GM18508 (cell line): Measurements from ENCODE around the gene SPOPL.
"Not testable (repeated sequence)": the region's sequence is repeated elsewhere in the genome, so short reads cannot be mapped to it uniquely, and the experiment has no call there.

ENCODE experiments used
- ATAC-seq: cut with Tn5 transposase; IDR thresholded peaks from one replicate; pipeline ENCODE4 v1.9.1; 2021; ENCODE audit warnings: moderate number of reproducible peaks; ENCODE audit not compliant: insufficient read depth, unreplicated experiment

SPOPL gene

GRCh38 chr2:138522556-138522955 is 21.0 kb downstream of the SPOPL start:
- ATAC-seq = peak; percentile 51

GRCh38 chr2:138523018-138523672 is 21.6 kb downstream of the SPOPL start:
- ATAC-seq = peak; percentile 30

- not testable (repeated sequence) for ATAC-seq
These were observed 22.1 kb downstream of the SPOPL start for GRCh38 chr2:138523673-138524042.

GRCh38 chr2:138524353-138524752 is 22.8 kb downstream of the SPOPL start:
- ATAC-seq = not testable (repeated sequence)

- ATAC-seq = no peak
These were observed 30.3 kb downstream of the SPOPL start for GRCh38 chr2:138531913-138532312.

- no peak for ATAC-seq
These were observed 33.2 kb downstream of the SPOPL start for GRCh38 chr2:138534791-138535190.

GRCh38 chr2:138536302-138536701 is 34.7 kb downstream of the SPOPL start:
- ATAC-seq = peak; percentile 79

- ATAC-seq = no peak
These were observed 35.2 kb downstream of the SPOPL start for GRCh38 chr2:138536740-138537139.

- ATAC-seq = no peak
These were observed 35.8 kb downstream of the SPOPL start for GRCh38 chr2:138537170-138537915.

GRCh38 chr2:138544206-138544605 is 42.6 kb downstream of the SPOPL start:
- not testable (repeated sequence) for ATAC-seq

- ATAC-seq = no peak
These were observed 47.2 kb downstream of the SPOPL start for GRCh38 chr2:138548796-138549195.

- no peak for ATAC-seq
These were observed 48.6 kb downstream of the SPOPL start for GRCh38 chr2:138550172-138550571.

GRCh38 chr2:138550670-138551287 is 49.2 kb downstream of the SPOPL start:
- ATAC-seq = no peak

- no peak for ATAC-seq
These were observed 52.6 kb downstream of the SPOPL start for GRCh38 chr2:138554123-138554522.

- no peak for ATAC-seq
These were observed 58.1 kb downstream of the SPOPL start for GRCh38 chr2:138559641-138560040.

GRCh38 chr2:138564586-138565229 is 63.1 kb downstream of the SPOPL start:
- ATAC-seq = no peak

- no peak for ATAC-seq
These were observed 63.6 kb downstream of the SPOPL start for GRCh38 chr2:138565230-138565598.

GRCh38 chr2:138572318-138572717 is 70.7 kb downstream of the SPOPL start:
- ATAC-seq = no peak

- ATAC-seq = no peak
These were observed 75.5 kb downstream of the SPOPL start for GRCh38 chr2:138577066-138577465.

- ATAC-seq = no peak
These were observed 78.0 kb downstream of the SPOPL start for GRCh38 chr2:138579556-138579955.

GRCh38 chr2:138581909-138582308 is 80.3 kb downstream of the SPOPL start:
- ATAC-seq = no peak
